HepG2 (cell line): ENCODE measurements around the gene ACSL6.

ENCODE experiments used
- AHR ChIP-seq: IDR thresholded peaks from 2 replicates; pipeline ENCODE4 v1.6.1; 2018; ENCODE audit warnings: missing genetic modification reagents, missing compliant biosample characterization
- CEBPZ ChIP-seq: IDR thresholded peaks from 2 replicates; pipeline ENCODE4 v1.6.1; 2012; ENCODE audit warnings: low read length, improper control_type of control experiment
- CTCF ChIP-seq: sonication (generic); formaldehyde crosslinking; IDR thresholded peaks from 2 replicates; pipeline ENCODE4 v1.5.0; 2020; ENCODE audit warnings: mild to moderate bottlenecking, missing genetic modification reagents, moderate library complexity
- DNMT1 ChIP-seq: sonication (generic); formaldehyde crosslinking; IDR thresholded peaks from 2 replicates; pipeline ENCODE4 v1.5.1; 2020; ENCODE audit warnings: mild to moderate bottlenecking, missing genetic modification reagents
- E2F1 ChIP-seq: sonication (generic); formaldehyde crosslinking; IDR thresholded peaks from 2 replicates; pipeline ENCODE4 v1.5.0; 2020; ENCODE audit warnings: missing genetic modification reagents
- ETV5 ChIP-seq: IDR thresholded peaks from 2 replicates; pipeline ENCODE4 v1.6.1; 2018; ENCODE audit warnings: missing biosample characterization, missing genetic modification reagents, inconsistent platforms, borderline replicate concordance
- FLYWCH1 ChIP-seq: sonication (generic); formaldehyde crosslinking; IDR thresholded peaks from 2 replicates; pipeline ENCODE4 v1.8.1; 2023; ENCODE audit warnings: mild to moderate bottlenecking, missing genetic modification reagents
- FOXA1 ChIP-seq, 2 experiments: fragments of 450-650 bp in 1 of 2; sonication (generic) in 1 of 2; formaldehyde crosslinking in 1 of 2; IDR thresholded peaks; 2 replicates each; pipeline versions ENCODE4 v1.4.0 to v1.6.1; 2016 to 2020; ENCODE audit warnings: missing genetic modification reagents in 1 of 2
- NFRKB ChIP-seq: fragments of 450-650 bp; IDR thresholded peaks from 2 replicates; pipeline ENCODE4 v1.6.1; 2017
- PRDM15 ChIP-seq: sonication (generic); formaldehyde crosslinking; IDR thresholded peaks from 2 replicates; pipeline ENCODE4 v1.4.0; 2020; ENCODE audit warnings: missing genetic modification reagents
- TEAD2 ChIP-seq: sonication (generic); formaldehyde crosslinking; IDR thresholded peaks from 2 replicates; pipeline ENCODE4 v1.9.0; 2021; ENCODE audit warnings: missing genetic modification reagents
- XBP1 ChIP-seq: sonication (generic); formaldehyde crosslinking; IDR thresholded peaks from 2 replicates; pipeline ENCODE4 v1.5.0; 2020; ENCODE audit warnings: missing genetic modification reagents
- ZSCAN25 ChIP-seq: sonication (generic); formaldehyde crosslinking; IDR thresholded peaks from 2 replicates; pipeline ENCODE4 v1.8.0; 2022; ENCODE audit warnings: mild to moderate bottlenecking, missing genetic modification reagents

- TF ChIP-seq CTCF (CRISPR knock-in tag) (no peak), XBP1 (CRISPR knock-in tag) (no peak), E2F1 (no peak), FOXA1 (IDR thresholded peaks at IDR 0.05) (no peak), FOXA1 (CRISPR knock-in tag; IDR thresholded peaks at IDR 0.05) (no peak), NFRKB (no peak), TEAD2 (CRISPR knock-in tag) (no peak), ZSCAN25 (CRISPR knock-in tag) (no peak), FLYWCH1 (CRISPR knock-in tag) (no peak), ETV5 (CRISPR knock-in tag) (no peak), PRDM15 (CRISPR knock-in tag) (no peak), AHR (CRISPR knock-in tag) (no peak), CEBPZ (no peak), DNMT1 (CRISPR knock-in tag) (no peak)
Observed at GRCh38 chr5:132050136-132050535, 38.7 kb upstream of the ACSL6 start.
